ENCODE data around the gene ARSB.

The ARSB gene

DNA sequence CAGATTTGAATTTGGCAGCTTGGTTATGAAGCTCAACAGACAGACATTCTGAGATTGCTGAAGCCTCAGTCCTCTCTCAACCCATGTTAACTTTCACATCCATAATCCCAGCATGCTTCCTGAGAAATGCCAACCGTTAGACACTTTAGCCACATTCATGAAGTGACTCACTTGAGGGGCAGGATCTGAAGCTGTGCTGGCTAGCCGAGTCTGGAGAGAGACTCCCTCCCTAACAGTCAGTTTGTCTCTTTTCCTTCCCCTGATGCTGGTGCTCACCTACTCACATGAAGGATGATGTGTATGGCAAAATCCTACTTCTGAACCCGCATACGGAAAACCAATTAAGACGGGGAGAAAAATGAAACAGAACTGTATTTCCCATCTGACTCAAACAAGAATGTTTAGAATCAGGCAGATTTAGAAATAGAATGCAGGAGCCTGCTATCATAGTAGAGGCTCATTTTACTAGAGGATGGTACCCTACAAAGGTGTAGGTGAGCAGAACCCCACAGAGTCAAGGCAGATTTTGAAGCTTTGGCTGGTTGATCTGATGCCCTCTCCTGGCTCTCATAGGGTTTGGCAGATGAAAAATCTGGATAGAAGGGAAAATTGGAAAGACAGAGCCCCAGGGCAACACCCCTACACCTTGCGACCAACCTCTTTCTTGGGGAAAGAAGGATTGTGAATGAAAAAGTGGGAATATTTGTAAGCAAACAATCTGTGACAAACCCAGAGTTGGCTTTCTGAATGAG, 185.7 kb downstream of the ARSB start:
- TF ChIP-seq POLR2AphosphoS5 (IDR thresholded peaks at IDR 0.05; ENCODE audit: low read depth, low read length) = no peak

DNA sequence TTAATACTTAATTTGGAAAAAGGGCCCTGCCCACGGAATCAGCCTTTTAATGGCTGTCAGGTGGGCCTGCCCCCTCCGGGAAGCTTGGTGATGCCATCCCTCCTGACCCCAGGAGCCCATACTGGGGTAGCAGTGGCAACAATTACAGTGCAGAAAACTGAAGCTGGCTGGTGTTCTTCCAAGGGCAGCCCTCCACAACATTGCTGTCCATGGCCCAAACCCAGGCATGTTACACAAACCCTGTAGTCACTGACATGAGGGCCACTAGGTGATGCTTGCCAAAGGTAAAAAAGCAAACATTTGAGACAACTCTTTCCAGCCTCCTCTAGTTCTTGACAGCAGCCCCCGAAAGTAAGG, 186.5 kb downstream of the ARSB start:
- TF ChIP-seq FOXP2 (optimal IDR thresholded peaks at IDR 0.05; ENCODE audit: borderline replicate concordance, extremely low read depth, extremely low read length, insufficient read depth) = no peak
- no peak for TF ChIP-seq SIN3A (IDR thresholded peaks at IDR 0.05; ENCODE audit: borderline replicate concordance, insufficient read depth, low read length)
- no peak for TF ChIP-seq POLR2AphosphoS5 (IDR thresholded peaks at IDR 0.05; ENCODE audit: low read depth, low read length)
- TF ChIP-seq TAF1 (IDR thresholded peaks at IDR 0.05; ENCODE audit: borderline replicate concordance, insufficient read depth, low read length) = no peak
- TF ChIP-seq, protein P1, sequence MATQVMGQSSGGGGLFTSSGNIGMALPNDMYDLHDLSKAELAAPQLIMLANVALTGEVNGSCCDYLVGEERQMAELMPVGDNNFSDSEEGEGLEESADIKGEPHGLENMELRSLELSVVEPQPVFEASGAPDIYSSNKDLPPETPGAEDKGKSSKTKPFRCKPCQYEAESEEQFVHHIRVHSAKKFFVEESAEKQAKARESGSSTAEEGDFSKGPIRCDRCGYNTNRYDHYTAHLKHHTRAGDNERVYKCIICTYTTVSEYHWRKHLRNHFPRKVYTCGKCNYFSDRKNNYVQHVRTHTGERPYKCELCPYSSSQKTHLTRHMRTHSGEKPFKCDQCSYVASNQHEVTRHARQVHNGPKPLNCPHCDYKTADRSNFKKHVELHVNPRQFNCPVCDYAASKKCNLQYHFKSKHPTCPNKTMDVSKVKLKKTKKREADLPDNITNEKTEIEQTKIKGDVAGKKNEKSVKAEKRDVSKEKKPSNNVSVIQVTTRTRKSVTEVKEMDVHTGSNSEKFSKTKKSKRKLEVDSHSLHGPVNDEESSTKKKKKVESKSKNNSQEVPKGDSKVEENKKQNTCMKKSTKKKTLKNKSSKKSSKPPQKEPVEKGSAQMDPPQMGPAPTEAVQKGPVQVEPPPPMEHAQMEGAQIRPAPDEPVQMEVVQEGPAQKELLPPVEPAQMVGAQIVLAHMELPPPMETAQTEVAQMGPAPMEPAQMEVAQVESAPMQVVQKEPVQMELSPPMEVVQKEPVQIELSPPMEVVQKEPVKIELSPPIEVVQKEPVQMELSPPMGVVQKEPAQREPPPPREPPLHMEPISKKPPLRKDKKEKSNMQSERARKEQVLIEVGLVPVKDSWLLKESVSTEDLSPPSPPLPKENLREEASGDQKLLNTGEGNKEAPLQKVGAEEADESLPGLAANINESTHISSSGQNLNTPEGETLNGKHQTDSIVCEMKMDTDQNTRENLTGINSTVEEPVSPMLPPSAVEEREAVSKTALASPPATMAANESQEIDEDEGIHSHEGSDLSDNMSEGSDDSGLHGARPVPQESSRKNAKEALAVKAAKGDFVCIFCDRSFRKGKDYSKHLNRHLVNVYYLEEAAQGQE (IDR thresholded peaks at IDR 0.05; ENCODE audit: insufficient read depth in 1 of 2, low read depth in 2 of 2, low read length in 2 of 2) = no peak

DNA sequence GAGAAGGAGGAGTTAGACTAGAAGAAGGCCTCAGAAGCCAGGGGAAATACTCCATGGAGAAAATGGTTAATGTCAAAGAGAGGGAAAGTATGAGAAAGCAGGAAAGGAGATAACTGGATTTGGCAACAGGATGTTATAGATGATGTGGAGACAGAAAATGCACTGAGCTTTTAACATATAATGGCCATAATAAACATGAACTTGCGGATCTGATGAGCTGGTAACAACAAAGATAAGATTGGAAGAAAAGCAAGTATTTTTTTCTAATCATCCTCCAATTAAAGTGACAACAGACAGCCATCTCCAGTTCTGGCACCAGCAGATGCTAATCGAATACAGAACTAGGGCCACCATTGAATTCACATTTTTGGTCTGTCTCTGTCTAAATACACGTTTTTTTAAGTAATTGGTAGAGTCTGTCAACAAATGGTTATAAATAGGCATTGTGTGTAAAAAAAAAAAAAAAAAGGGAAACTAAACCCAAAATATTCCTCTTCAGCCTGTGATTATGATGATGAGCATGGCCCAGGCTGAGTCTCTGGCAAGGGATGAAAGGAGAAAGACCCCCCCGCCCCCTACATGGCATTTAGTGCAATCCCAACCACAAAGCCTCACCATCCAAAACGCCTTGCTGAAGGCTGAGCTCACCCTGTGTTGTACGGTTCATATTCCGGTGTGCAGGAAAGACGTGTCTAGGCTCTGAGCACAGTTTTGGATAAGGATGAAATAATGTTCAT, 187.0 kb downstream of the ARSB start:
- no peak for TF ChIP-seq SIN3A (IDR thresholded peaks at IDR 0.05; ENCODE audit: borderline replicate concordance, insufficient read depth, low read length)
- no peak for TF ChIP-seq TAF1 (IDR thresholded peaks at IDR 0.05; ENCODE audit: borderline replicate concordance, insufficient read depth, low read length)
- no peak for TF ChIP-seq POLR2AphosphoS5 (IDR thresholded peaks at IDR 0.05; ENCODE audit: low read depth, low read length)
- TF ChIP-seq FOXP2 (optimal IDR thresholded peaks at IDR 0.05; ENCODE audit: borderline replicate concordance, extremely low read depth, extremely low read length, insufficient read depth) = no peak
- TF ChIP-seq, protein P1 (IDR thresholded peaks at IDR 0.05; ENCODE audit: insufficient read depth in 1 of 2, low read depth in 2 of 2, low read length in 2 of 2) = no peak

DNA sequence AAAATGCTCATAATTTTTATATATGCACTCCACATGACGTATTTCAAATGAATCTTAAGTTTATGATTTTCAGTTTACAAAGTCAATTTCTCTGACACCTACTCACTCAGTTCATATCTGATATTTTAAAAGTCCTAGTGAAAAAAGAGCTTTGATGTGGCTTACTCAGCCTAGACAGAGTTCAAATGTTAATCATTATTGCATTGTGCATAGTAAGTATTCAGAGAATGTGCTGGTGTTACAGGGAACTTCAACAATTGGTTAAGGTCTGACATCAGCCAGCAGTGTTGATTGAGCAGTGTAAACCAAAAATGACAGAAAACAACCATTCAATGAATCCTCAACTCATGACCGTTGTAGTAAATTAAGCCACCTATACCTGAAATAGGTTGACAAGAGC, 189.4 kb downstream of the ARSB start:
- TF ChIP-seq FOXP2 (optimal IDR thresholded peaks at IDR 0.05; ENCODE audit: borderline replicate concordance, extremely low read depth, extremely low read length, insufficient read depth) = no peak
- TF ChIP-seq TAF1 (IDR thresholded peaks at IDR 0.05; ENCODE audit: borderline replicate concordance, insufficient read depth, low read length) = no peak
- no peak for TF ChIP-seq POLR2AphosphoS5 (IDR thresholded peaks at IDR 0.05; ENCODE audit: low read depth, low read length)
- TF ChIP-seq, protein P1 (IDR thresholded peaks at IDR 0.05; ENCODE audit: insufficient read depth in 1 of 2, low read depth in 2 of 2, low read length in 2 of 2) = no peak
- no peak for TF ChIP-seq SIN3A (IDR thresholded peaks at IDR 0.05; ENCODE audit: borderline replicate concordance, insufficient read depth, low read length)

DNA sequence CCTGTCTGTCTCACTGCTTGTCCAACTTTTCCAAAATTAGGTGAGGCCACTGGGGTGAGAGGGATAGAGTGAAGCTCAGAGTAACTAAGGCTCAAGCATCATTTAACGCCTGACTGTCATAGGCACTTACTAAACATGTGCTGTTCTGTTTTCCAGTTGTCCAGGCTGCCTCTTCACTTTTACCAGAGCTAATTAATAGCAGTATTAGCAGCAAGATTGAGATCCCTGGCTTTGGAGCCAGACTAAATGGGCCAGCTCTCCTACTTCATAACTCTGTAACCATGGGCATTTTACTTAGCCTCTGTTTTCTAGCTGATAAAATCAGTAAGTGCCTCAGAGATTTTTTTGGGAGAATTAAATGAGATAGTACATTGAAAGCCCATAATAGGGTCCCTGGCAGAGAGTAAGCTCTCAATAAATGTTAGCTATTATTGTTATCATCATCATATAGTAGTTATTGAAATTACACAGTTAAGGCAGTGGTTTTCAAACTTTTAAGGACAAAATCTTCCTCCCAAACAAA, 190.4 kb downstream of the ARSB start:
- TF ChIP-seq SIN3A (IDR thresholded peaks at IDR 0.05; ENCODE audit: borderline replicate concordance, insufficient read depth, low read length) = no peak
- no peak for TF ChIP-seq POLR2AphosphoS5 (IDR thresholded peaks at IDR 0.05; ENCODE audit: low read depth, low read length)
- no peak for TF ChIP-seq TAF1 (IDR thresholded peaks at IDR 0.05; ENCODE audit: borderline replicate concordance, insufficient read depth, low read length)
- TF ChIP-seq, protein P1 (IDR thresholded peaks at IDR 0.05; ENCODE audit: insufficient read depth in 1 of 2, low read depth in 2 of 2, low read length in 2 of 2) = no peak
- no peak for TF ChIP-seq FOXP2 (optimal IDR thresholded peaks at IDR 0.05; ENCODE audit: borderline replicate concordance, extremely low read depth, extremely low read length, insufficient read depth)

All from PFSK-1 (cell line).